Measurements from ENCODE around the gene VGLL4. TPM values are rescaled to one million over a fixed set of nuclear protein-coding genes. Genes with fewer than 3 reads are reported as not detected.

VGLL4 gene
- total RNA-seq, 1 experiment from 2014 or later, result 42.1 TPM

- Histone ChIP-seq H4K20me1 (ENCODE audit: control insufficient read depth, insufficient read depth, insufficient read length) (no peaks in the 10 kb centered on the region), H2BK5ac (ENCODE audit: insufficient read length, low read length) (no peak overlapping the region), H3K23me2 (ENCODE audit: insufficient read length, low read depth, low read length, poor library complexity, severe bottlenecking) (no peaks in the 10 kb centered on the region), H3K18ac (ENCODE audit: insufficient read length, low read depth, low read length) (no peak overlapping the region), H4K91ac (ENCODE audit: insufficient read length, low read depth, low read length) (no peak overlapping the region), H3K9me3 (ENCODE audit: control insufficient read depth, low read depth, low read length) (no peaks in the 10 kb centered on the region), H3K14ac (ENCODE audit: insufficient read depth, low read length) (no peak overlapping the region), H2BK120ac (ENCODE audit: low read depth, low read length, poor library complexity, severe bottlenecking) (no peak overlapping the region), H2AK5ac (ENCODE audit: insufficient read length, low read length) (no peak overlapping the region), H2BK12ac (ENCODE audit: insufficient read length, low read depth, low read length) (no peak overlapping the region), H3K4me1 (ENCODE audit: insufficient read depth, low read length) (peaks cover 11% of the 10 kb centered on the region; the same call in 1 of the 2 replicates), H3T11ph (ENCODE audit: low read length) (no peak overlapping the region), H3K4ac (ENCODE audit: low read depth, low read length) (no peak overlapping the region), H3K4me2 (ENCODE audit: insufficient read depth, insufficient read length, low read length) (no peak overlapping the region), H2AFZ (ENCODE audit: low read length) (no peak overlapping the region), H3K27ac (ENCODE audit: insufficient read length, low read depth, low read length) (no peak overlapping the region), H4K5ac (ENCODE audit: insufficient read length, low read depth, low read length) (no peak overlapping the region), H3K27me3 (ENCODE audit: insufficient read depth, low read length) (no peaks in the 10 kb centered on the region), H3K9ac (ENCODE audit: extremely low read depth, insufficient read length, low read length) (no peak overlapping the region), H3K79me1 (ENCODE audit: insufficient read depth, low read depth, low read length, poor library complexity, severe bottlenecking) (no peaks in the 10 kb centered on the region), H3K79me2 (ENCODE audit: insufficient read depth, low read length) (no peaks in the 10 kb centered on the region), H2BK15ac (ENCODE audit: low read depth, low read length) (no peak overlapping the region), H4K8ac (replicated peaks; ENCODE audit: insufficient read length, low read depth, low read length) (no peak overlapping the region), H3K56ac (ENCODE audit: insufficient read length, low read depth, low read length) (no peak overlapping the region), H3K23ac (ENCODE audit: insufficient read length, low read depth, low read length) (no peak overlapping the region), H2BK20ac (ENCODE audit: low read depth, low read length, poor library complexity, severe bottlenecking) (no peak overlapping the region)
- Mint-ChIP-seq H3K27ac (peak overlapping the region; percentile 17 to 49 (median 35); a peak in 3 of 7 replicates), H3K36me3 (ENCODE audit: insufficient read depth in 1 of 3, low read depth in 3 of 3) (peaks cover 6 to 11% (median 7%) of the 10 kb centered on the region in 3 experiments; a peak in 5 of 7 replicates), H3K27me3 (ENCODE audit: low read depth) (no peaks in the 10 kb centered on the region), H3K9me3 (peaks cover 0 to 8% of the 10 kb centered on the region in 2 experiments; a peak in 1 of 5 replicates), H3K4me1 (peaks cover 25 to 26% of the 10 kb centered on the region in 2 experiments), H3K4me3 (peak overlapping the region in 1 of 2 experiments; percentile 8; a peak in 1 of 5 replicates)
- no peak for TF ChIP-seq CTCF (conservative IDR thresholded peaks at IDR 0.05)
- no CpG with 5 or more reads among the region's 9 CpGs for WGBS (ENCODE audit: extremely low coverage, insufficient read length, low lambda C conversion rate)
- DNase-seq, result no peak
These were observed 134.3 kb downstream of the VGLL4 start for GRCh38 chr3:11509173-11510000.

All from H9 (cell line).